Mesodermal cell (in vitro differentiated cells): Measurements from ENCODE around the gene TXNDC2.
"Not testable (repeated sequence)": the region's sequence is repeated elsewhere in the genome, so short reads cannot be mapped to it uniquely, and the experiment has no call there.

Source experiments
- H3K27ac ChIP-seq: 2 replicates; pipeline ENCODE4 v1.7.0; 2013; ENCODE audit warnings: mild to moderate bottlenecking, low read depth, low read length, moderate library complexity; ENCODE audit not compliant: severe bottlenecking
- H3K36me3 ChIP-seq: 2 replicates; pipeline ENCODE4 v1.7.1; 2013; ENCODE audit warnings: mild to moderate bottlenecking, low read length, moderate library complexity; ENCODE audit not compliant: control insufficient read depth, insufficient read depth
- H3K4me1 ChIP-seq: one replicate; pipeline ENCODE4 v1.7.1; 2013; ENCODE audit warnings: mild to moderate bottlenecking, low read length; ENCODE audit not compliant: insufficient read depth, control insufficient read depth, poor library complexity, severe bottlenecking
- H3K4me3 ChIP-seq: 2 replicates; pipeline ENCODE4 v1.7.0; 2013; ENCODE audit warnings: low read length, control low read depth, mild to moderate bottlenecking; ENCODE audit not compliant: insufficient read depth, poor library complexity, severe bottlenecking; ENCODE audit errors: extremely low read depth
- H3K9me3 ChIP-seq: 2 replicates; pipeline ENCODE4 v1.7.1; 2013; ENCODE audit warnings: mild to moderate bottlenecking, low read length, moderate library complexity; ENCODE audit not compliant: control insufficient read depth
- WGBS, 2 experiments: methylation state at CpG; one replicate each; pipeline ENCODE4 v1.1.5; 2013; ENCODE audit warnings: missing lambda C conversion rate in 2 of 2; ENCODE audit not compliant: insufficient coverage in 2 of 2; 5-methylcytosine and 5-hydroxymethylcytosine counted together

Gene TXNDC2

GRCh38 chr18:9849407-9850283 lies 36.1 kb upstream of the TXNDC2 start:
- Histone ChIP-seq H3K4me1 (peaks cover 6% of the 10 kb centered on the region), H3K9me3 (peaks cover 4% of the 10 kb centered on the region), H3K27ac (peak overlapping the region; percentile 47), H3K36me3 (peaks cover 88% of the 10 kb centered on the region), H3K4me3 (no peak overlapping the region)
- WGBS, 2 experiments: 87 to 92% methylated on average over 15 of the region's 18 CpGs

GRCh38 chr18:9850309-9850708 lies 35.5 kb upstream of the TXNDC2 start:
- peaks cover 4% of the 10 kb centered on the region for H3K9me3 ChIP-seq
- H3K36me3 ChIP-seq: peaks cover 91% of the 10 kb centered on the region
- 100% methylated on average over 1 of the region's 3 CpGs; no CpG with 5 or more reads in 1 of the 2 experiments for WGBS, 2 experiments
- no peak overlapping the region for H3K4me3 ChIP-seq
- peaks cover 4% of the 10 kb centered on the region for H3K4me1 ChIP-seq
- no peak overlapping the region for H3K27ac ChIP-seq

DNA sequence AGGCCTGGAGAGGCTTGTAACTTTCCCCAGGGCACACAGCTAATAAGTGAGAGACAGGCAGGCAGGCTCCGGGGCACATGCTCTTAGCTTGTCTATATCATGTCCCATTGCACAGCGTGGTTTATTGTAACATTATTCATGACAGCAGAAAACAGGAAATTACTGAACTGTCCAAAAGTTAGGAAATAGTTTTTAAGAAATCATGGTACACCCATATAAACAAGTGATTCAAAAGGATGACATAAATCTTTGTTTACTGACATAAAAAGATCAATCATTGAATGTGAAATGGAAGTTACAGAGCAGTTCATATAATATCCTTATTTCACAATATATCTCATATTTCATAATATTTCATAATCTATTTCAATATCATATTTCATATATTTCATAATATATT lies 34.3 kb upstream of the TXNDC2 start:
- WGBS, 2 experiments: 80 to 100% methylated on average over 1 of the region's 2 CpGs
- Histone ChIP-seq H3K36me3 (peaks cover 86% of the 10 kb centered on the region), H3K9me3 (peaks cover 4% of the 10 kb centered on the region), H3K27ac (no peak overlapping the region), H3K4me3 (no peak overlapping the region), H3K4me1 (peaks cover 4% of the 10 kb centered on the region)

GRCh38 chr18:9852266-9853081 lies 33.3 kb upstream of the TXNDC2 start:
- peaks cover 4% of the 10 kb centered on the region for H3K9me3 ChIP-seq
- H3K36me3 ChIP-seq: peaks cover 85% of the 10 kb centered on the region
- no peak overlapping the region for H3K4me3 ChIP-seq
- WGBS, 2 experiments: 90% methylated on average over 2 of the region's 5 CpGs; no CpG with 5 or more reads in 1 of the 2 experiments
- H3K27ac ChIP-seq: no peak overlapping the region
- peaks cover 4% of the 10 kb centered on the region for H3K4me1 ChIP-seq

GRCh38 chr18:9854801-9855676 lies 30.7 kb upstream of the TXNDC2 start:
- 92 to 94% methylated on average over 8 to 12 of the region's 12 CpGs for WGBS, 2 experiments
- Histone ChIP-seq H3K4me3 (no peak overlapping the region), H3K4me1 (no peaks in the 10 kb centered on the region), H3K9me3 (peaks cover 4% of the 10 kb centered on the region), H3K27ac (no peak overlapping the region), H3K36me3 (peaks cover 83% of the 10 kb centered on the region)

DNA sequence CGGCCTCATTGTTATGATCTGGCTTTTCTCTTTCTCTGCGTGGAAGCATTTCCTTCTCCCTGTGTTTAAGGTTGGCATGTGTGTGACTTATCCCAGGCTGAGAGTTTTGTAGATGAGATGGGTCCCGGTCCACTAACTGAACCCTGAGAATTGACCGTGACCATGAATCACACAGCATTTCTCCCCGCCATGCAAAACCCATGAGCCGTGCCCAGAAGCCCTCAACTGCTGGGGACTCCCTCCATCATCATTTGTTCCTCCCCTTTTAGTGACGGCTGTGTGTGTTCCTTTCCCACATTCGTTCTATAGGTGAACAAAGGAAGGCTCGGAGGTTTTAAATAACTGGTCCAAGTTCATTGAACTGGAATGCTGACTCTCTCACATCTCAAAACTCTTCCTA lies 30.1 kb upstream of the TXNDC2 start:
- WGBS, 2 experiments: 89 to 97% methylated on average over 4 to 6 of the region's 9 CpGs
- no peak overlapping the region for H3K4me3 ChIP-seq
- no peak overlapping the region for H3K27ac ChIP-seq
- H3K9me3 ChIP-seq: peaks cover 4% of the 10 kb centered on the region
- H3K36me3 ChIP-seq: peaks cover 84% of the 10 kb centered on the region
- no peaks in the 10 kb centered on the region for H3K4me1 ChIP-seq

- Histone ChIP-seq H3K9me3 (peaks cover 4% of the 10 kb centered on the region), H3K36me3 (peaks cover 84% of the 10 kb centered on the region), H3K4me3 (no peak overlapping the region), H3K27ac (no peak overlapping the region), H3K4me1 (no peaks in the 10 kb centered on the region)
- WGBS, 2 experiments: 100% methylated on average over 1 of the region's 3 CpGs; no CpG with 5 or more reads in 1 of the 2 experiments
Observed at GRCh38 chr18:9856092-9856491, 29.7 kb upstream of the TXNDC2 start.

DNA sequence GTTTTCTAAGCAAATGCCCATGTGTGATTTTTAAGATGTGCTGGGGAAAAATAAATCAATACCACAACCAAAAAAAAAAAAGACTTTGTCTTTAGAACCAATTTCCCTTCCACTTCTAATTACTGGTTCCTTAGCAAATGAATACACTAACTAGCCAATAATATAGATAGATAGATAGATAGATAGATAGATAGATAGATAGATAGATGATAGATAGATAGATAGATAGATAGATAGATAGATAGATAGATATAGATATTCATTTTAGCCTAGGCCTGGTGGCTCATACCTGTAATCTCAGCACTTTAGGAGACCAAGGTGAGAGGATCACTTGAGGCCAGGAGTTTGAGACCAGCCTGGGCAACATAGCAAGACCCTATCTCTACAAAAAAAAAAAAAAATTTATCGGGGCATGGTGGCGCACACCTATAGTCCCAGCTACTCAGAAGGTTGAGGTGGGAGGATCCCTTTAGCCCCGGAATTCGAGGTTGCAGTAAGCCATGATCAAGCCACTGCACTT lies 28.2 kb upstream of the TXNDC2 start:
- not testable (repeated sequence) for H3K4me3 ChIP-seq, H3K27ac ChIP-seq, H3K9me3 ChIP-seq, H3K4me1 ChIP-seq
- 83 to 96% methylated on average over 2 to 4 of the region's 4 CpGs for WGBS, 2 experiments
- peaks cover 88% of the 10 kb centered on the region for H3K36me3 ChIP-seq

- WGBS, 2 experiments: 100% methylated on average over 3 of the region's 5 CpGs; no CpG with 5 or more reads in 1 of the 2 experiments
- Histone ChIP-seq H3K9me3 (no peaks in the 10 kb centered on the region), H3K27ac (no peak overlapping the region), H3K4me1 (no peaks in the 10 kb centered on the region), H3K4me3 (no peak overlapping the region), H3K36me3 (peaks cover 91% of the 10 kb centered on the region)
Observed at GRCh38 chr18:9858642-9859041, 27.1 kb upstream of the TXNDC2 start.

DNA sequence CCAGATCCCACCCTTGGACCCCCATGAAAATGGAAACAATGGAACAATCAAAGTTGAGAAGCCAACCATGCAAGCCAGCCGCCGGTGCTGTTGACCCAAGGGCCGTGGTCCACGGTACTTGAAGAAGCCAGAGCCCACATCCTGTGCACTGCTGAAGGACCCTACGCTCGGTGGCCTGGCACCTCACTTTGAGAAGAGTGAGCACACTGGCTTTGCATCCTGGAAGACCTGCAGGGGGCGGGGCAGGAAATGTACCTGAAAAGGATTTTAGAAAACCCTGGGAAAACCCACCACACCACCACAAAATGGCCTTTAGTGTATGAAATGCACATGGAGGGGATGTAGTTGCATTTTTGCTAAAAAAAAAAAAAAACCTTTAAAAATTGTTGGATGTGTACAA lies 26.5 kb upstream of the TXNDC2 start:
- 95% methylated on average over 4 to 6 of the region's 7 CpGs for WGBS, 2 experiments
- H3K4me1 ChIP-seq: no peaks in the 10 kb centered on the region
- no peaks in the 10 kb centered on the region for H3K9me3 ChIP-seq
- peaks cover 92% of the 10 kb centered on the region for H3K36me3 ChIP-seq
- H3K4me3 ChIP-seq: no peak overlapping the region
- H3K27ac ChIP-seq: no peak overlapping the region
